Loucy (cell line): ENCODE measurements around the gene RANBP9.

Source experiments
- H2AFZ ChIP-seq: fragments of 200-600 bp; sonication (generic); 2 replicates; pipeline ENCODE4 v1.6.0; 2016; ENCODE audit warnings: antibody characterized with exemption, mild to moderate bottlenecking, low read length, moderate library complexity
- H3F3A ChIP-seq: fragments of 200-600 bp; 2 replicates; pipeline ENCODE4 v1.6.0; 2016; ENCODE audit warnings: antibody characterized with exemption, low read depth, mild to moderate bottlenecking
- H3K27me3 ChIP-seq: fragments of 200-600 bp; sonication (generic); 2 replicates; pipeline ENCODE4 v1.6.1; 2014; ENCODE audit warnings: low read length, mild to moderate bottlenecking; ENCODE audit not compliant: insufficient read depth, poor library complexity, severe bottlenecking
- H3K36me3 ChIP-seq: fragments of 200-600 bp; sonication (generic); 2 replicates; pipeline ENCODE4 v1.6.1; 2016; ENCODE audit warnings: low read length; ENCODE audit not compliant: insufficient read depth
- H3K4me1 ChIP-seq: fragments of 200-600 bp; sonication (generic); 2 replicates; pipeline ENCODE4 v1.5.1; 2014; ENCODE audit warnings: low read length, mild to moderate bottlenecking; ENCODE audit not compliant: insufficient read depth, poor library complexity, severe bottlenecking
- H3K4me2 ChIP-seq: fragments of 200-600 bp; sonication (generic); 2 replicates; pipeline ENCODE4 v1.6.0; 2014; ENCODE audit warnings: antibody characterized with exemption, low read length, low read depth, mild to moderate bottlenecking; ENCODE audit not compliant: poor library complexity, severe bottlenecking
- H3K4me3 ChIP-seq: fragments of 200-600 bp; sonication (generic); 2 replicates; pipeline ENCODE4 v1.5.1; 2014; ENCODE audit warnings: low read length, mild to moderate bottlenecking, mixed read lengths; ENCODE audit not compliant: poor library complexity, severe bottlenecking
- H3K79me2 ChIP-seq: fragments of 200-600 bp; sonication (generic); 2 replicates; pipeline ENCODE4 v1.6.1; 2014; ENCODE audit warnings: low read length; ENCODE audit not compliant: insufficient read depth
- H3K9ac ChIP-seq: fragments of 200-600 bp; sonication (generic); 2 replicates; pipeline ENCODE4 v1.6.0; 2014; ENCODE audit warnings: mild to moderate bottlenecking, low read depth, low read length, moderate library complexity; ENCODE audit not compliant: poor library complexity, severe bottlenecking
- H3K9me2 ChIP-seq: fragments of 200-600 bp; sonication (generic); replicated peaks from 2 replicates; pipeline ENCODE4 v1.6.1; 2016; ENCODE audit warnings: low read depth, low read length, mixed read lengths
- H3K9me3 ChIP-seq: fragments of 200-600 bp; sonication (generic); 2 replicates; pipeline ENCODE4 v1.6.1; 2014; ENCODE audit warnings: mild to moderate bottlenecking, antibody characterized with exemption, low read length, low read depth; ENCODE audit not compliant: insufficient read depth
- H4K20me1 ChIP-seq: fragments of 200-600 bp; sonication (generic); 2 replicates; pipeline ENCODE4 v1.6.0; 2014; ENCODE audit warnings: antibody characterized with exemption, low read length, mild to moderate bottlenecking; ENCODE audit not compliant: insufficient read depth, poor library complexity, severe bottlenecking
- EZH2phosphoT487 ChIP-seq: fragments of 200-600 bp; IDR thresholded peaks from 2 replicates; pipeline ENCODE4 v1.6.1; 2018; ENCODE audit warnings: antibody characterized with exemption, mild to moderate bottlenecking, moderate library complexity, borderline replicate concordance
- TF ChIP-seq, protein P1 (sequence below): fragments of 200-600 bp; sonication (generic); conservative IDR thresholded peaks from 2 replicates; pipeline ENCODE4 v1.5.1; 2014; ENCODE audit warnings: mild to moderate bottlenecking, antibody characterized with exemption, low read length

RANBP9 gene

DNA sequence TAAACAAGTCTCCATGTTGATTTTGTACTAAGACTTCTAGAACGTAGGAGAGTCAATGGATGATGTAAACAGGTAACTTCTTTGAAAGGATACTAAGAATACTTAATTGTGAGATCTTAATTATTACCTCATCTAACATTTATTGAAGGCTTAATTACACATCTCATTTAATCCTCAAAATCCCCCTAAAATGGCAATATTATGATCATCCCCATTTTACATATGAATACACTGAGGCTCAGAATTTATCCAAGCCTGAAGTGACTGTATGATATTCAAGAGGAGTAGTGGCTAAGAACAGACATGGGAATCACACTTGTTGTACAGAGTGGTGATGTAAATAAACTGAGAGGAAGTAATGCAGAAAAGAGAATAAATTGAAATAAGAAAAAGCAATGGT, 73.6 kb downstream of the RANBP9 start:
- Histone ChIP-seq H3K27me3 (no peaks in the 10 kb centered on the region), H3K36me3 (peaks cover 77% of the 10 kb centered on the region; the same call in 1 of the 2 replicates), H3K4me3 (no peak overlapping the region), H3K9me2 (no peaks in the 10 kb centered on the region), H3K4me1 (no peaks in the 10 kb centered on the region), H4K20me1 (no peaks in the 10 kb centered on the region), H2AFZ (no peak overlapping the region), H3K4me2 (no peak overlapping the region), H3F3A (no peaks in the 10 kb centered on the region), H3K9me3 (no peaks in the 10 kb centered on the region), H3K9ac (no peak overlapping the region), H3K79me2 (no peaks in the 10 kb centered on the region)
- no peak for TF ChIP-seq EZH2phosphoT487
- TF ChIP-seq, protein P1, sequence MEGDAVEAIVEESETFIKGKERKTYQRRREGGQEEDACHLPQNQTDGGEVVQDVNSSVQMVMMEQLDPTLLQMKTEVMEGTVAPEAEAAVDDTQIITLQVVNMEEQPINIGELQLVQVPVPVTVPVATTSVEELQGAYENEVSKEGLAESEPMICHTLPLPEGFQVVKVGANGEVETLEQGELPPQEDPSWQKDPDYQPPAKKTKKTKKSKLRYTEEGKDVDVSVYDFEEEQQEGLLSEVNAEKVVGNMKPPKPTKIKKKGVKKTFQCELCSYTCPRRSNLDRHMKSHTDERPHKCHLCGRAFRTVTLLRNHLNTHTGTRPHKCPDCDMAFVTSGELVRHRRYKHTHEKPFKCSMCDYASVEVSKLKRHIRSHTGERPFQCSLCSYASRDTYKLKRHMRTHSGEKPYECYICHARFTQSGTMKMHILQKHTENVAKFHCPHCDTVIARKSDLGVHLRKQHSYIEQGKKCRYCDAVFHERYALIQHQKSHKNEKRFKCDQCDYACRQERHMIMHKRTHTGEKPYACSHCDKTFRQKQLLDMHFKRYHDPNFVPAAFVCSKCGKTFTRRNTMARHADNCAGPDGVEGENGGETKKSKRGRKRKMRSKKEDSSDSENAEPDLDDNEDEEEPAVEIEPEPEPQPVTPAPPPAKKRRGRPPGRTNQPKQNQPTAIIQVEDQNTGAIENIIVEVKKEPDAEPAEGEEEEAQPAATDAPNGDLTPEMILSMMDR = no peak

DNA sequence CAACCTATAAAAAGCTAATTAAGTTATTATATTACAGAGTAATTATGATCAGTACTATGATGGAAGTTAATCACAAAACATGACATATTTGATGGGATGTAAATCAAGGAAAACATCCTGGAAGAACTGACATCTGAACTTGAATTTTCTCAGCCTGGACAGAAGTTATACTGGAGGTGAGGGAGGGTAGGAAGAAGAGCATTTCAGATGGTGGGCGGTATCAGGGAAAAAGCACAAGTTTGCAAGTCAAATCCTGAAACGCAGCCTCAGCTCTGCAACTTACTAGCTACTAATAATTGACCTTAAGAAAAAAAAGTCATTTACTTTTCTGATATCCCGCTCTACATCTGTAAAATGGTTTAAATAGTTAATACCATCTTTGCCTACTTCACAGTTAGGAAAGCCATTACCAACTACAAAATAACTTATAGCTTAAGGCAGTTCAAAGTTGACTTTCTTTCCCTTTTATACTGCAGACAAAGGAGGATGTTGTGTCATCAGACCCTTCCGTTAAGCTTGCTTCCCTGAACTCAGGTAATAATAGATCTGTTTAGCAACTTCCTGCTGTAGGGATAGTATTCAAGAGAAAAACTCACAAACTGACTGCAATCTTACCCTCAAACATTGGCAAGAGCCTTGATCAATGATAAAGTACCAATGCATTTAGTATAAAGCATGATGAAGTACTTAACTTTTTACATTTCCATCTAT, 75.5 kb downstream of the RANBP9 start:
- no peak overlapping the region for H2AFZ ChIP-seq
- TF ChIP-seq, protein P1 = no peak
- no peak for TF ChIP-seq EZH2phosphoT487
- no peaks in the 10 kb centered on the region for H3K4me1 ChIP-seq
- no peaks in the 10 kb centered on the region for H4K20me1 ChIP-seq
- H3K4me3 ChIP-seq = no peak overlapping the region
- H3K36me3 ChIP-seq = peaks cover 76% of the 10 kb centered on the region; the same call in 1 of the 2 replicates
- H3K27me3 ChIP-seq = no peaks in the 10 kb centered on the region
- no peaks in the 10 kb centered on the region for H3K9me2 ChIP-seq
- H3K9ac ChIP-seq = no peak overlapping the region
- H3K4me2 ChIP-seq = no peak overlapping the region
- no peaks in the 10 kb centered on the region for H3K79me2 ChIP-seq
- H3K9me3 ChIP-seq = no peaks in the 10 kb centered on the region
- no peaks in the 10 kb centered on the region for H3F3A ChIP-seq

DNA sequence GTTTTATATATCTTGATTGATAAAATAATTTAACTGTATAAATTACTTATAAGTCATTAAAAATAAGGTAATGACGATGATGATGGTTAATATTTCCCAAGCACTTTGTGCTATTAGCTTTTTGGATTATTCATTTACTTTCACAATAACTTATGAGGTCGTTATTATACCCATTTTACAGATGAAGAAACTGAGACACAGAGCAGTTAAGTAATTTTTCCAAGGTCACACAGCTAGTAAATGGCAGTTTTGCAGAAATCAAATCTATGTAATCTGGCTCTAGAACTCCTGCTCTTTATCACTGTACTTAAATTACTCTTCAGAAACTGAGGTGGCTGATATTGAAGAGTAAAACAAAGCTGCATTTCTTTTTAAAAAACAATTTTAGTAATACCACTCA, 78.3 kb downstream of the RANBP9 start:
- Histone ChIP-seq H3K9me3 (no peaks in the 10 kb centered on the region), H3K79me2 (no peaks in the 10 kb centered on the region), H4K20me1 (no peaks in the 10 kb centered on the region), H3K4me3 (no peak overlapping the region), H2AFZ (no peak overlapping the region), H3K9ac (no peak overlapping the region), H3K27me3 (no peaks in the 10 kb centered on the region), H3F3A (no peaks in the 10 kb centered on the region), H3K36me3 (peaks cover 76% of the 10 kb centered on the region; the same call in 1 of the 2 replicates), H3K4me2 (no peak overlapping the region), H3K4me1 (no peaks in the 10 kb centered on the region), H3K9me2 (no peaks in the 10 kb centered on the region)
- TF ChIP-seq, protein P1 = no peak
- no peak for TF ChIP-seq EZH2phosphoT487
